Liver (tissue), 9 donors: Measurements from ENCODE around the gene FBN2. TPM values are rescaled to one million over a fixed set of nuclear protein-coding genes. Genes with fewer than 3 reads are reported as not detected.

Experiments used
- DNase-seq: peaks from one replicate; pipeline ENCODE4 v3.0.0-alpha.2; 2017; ENCODE audit warnings: low spot score
- H3K27ac ChIP-seq, 2 donors: one replicate each; pipeline ENCODE4 v1.7.0; 2013; ENCODE audit warnings: inconsistent platforms in 2 of 2, low read length in 2 of 2, control low read depth in 1 of 2, low read depth in 1 of 2, mild to moderate bottlenecking in 1 of 2
- H3K27me3 ChIP-seq, 4 donors: one replicate each; pipeline versions ENCODE4 v1.6.1 to v1.7.0; 2013; ENCODE audit warnings: low read length in 3 of 4, inconsistent platforms in 1 of 4, mild to moderate bottlenecking in 1 of 4, moderate library complexity in 1 of 4; ENCODE audit not compliant: control insufficient read depth in 4 of 4, insufficient read depth in 4 of 4
- H3K36me3 ChIP-seq, 4 donors: one replicate each; pipeline versions ENCODE4 v1.6.1 to v1.7.0; 2013; ENCODE audit warnings: low read length in 3 of 4, mild to moderate bottlenecking in 3 of 4, low read depth in 1 of 4, moderate library complexity in 1 of 4; ENCODE audit not compliant: control insufficient read depth in 4 of 4, insufficient read depth in 3 of 4
- H3K4me1 ChIP-seq, 4 donors: one replicate each; pipeline versions ENCODE4 v1.6.1 to v1.7.0; 2013; ENCODE audit warnings: low read length in 3 of 4, mild to moderate bottlenecking in 3 of 4, moderate library complexity in 1 of 4; ENCODE audit not compliant: control insufficient read depth in 4 of 4, insufficient read depth in 4 of 4
- H3K4me3 ChIP-seq, 3 donors: one replicate each; pipeline versions ENCODE4 v1.6.1 to v1.7.0; 2013; ENCODE audit warnings: low read length in 3 of 3, control low read depth in 1 of 3, low read depth in 1 of 3, mild to moderate bottlenecking in 1 of 3
- H3K9ac ChIP-seq, 2 donors: one replicate each; pipeline ENCODE4 v1.7.0; 2013; ENCODE audit warnings: low read length in 2 of 2, mild to moderate bottlenecking in 2 of 2, moderate library complexity in 2 of 2, control low read depth in 1 of 2, low read depth in 1 of 2
- H3K9me3 ChIP-seq, 4 donors: one replicate each; pipeline versions ENCODE4 v1.6.1 to v1.7.0; 2013; ENCODE audit warnings: low read length in 3 of 4; ENCODE audit not compliant: control insufficient read depth in 4 of 4
- ATF3 ChIP-seq: IDR thresholded peaks from 2 replicates; pipeline ENCODE4 v1.6.1; 2016; ENCODE audit warnings: antibody characterized with exemption
- CTCF ChIP-seq: fragments of 150-350 bp; IDR thresholded peaks from 2 replicates; pipeline ENCODE4 v1.5.1; 2017; ENCODE audit warnings: improper control_type of control experiment, low read depth, low read length; ENCODE audit not compliant: missing input control
- EGR1 ChIP-seq, 2 donors: IDR thresholded peaks; 2 replicates each; pipeline ENCODE4 v1.6.1; 2016 to 2018; ENCODE audit warnings: antibody characterized with exemption in 2 of 2, low read depth in 2 of 2
- FOXA1 ChIP-seq: IDR thresholded peaks from 2 replicates; pipeline ENCODE4 v1.6.1; 2016; ENCODE audit warnings: antibody characterized with exemption
- GABPA ChIP-seq, 2 donors: IDR thresholded peaks in 1 of 2; conservative IDR thresholded peaks in 1 of 2; 2 replicates each; pipeline ENCODE4 v1.6.1; 2016; ENCODE audit warnings: antibody characterized with exemption in 2 of 2, mild to moderate bottlenecking in 1 of 2, moderate library complexity in 1 of 2
- HNF4A ChIP-seq, 2 donors: conservative IDR thresholded peaks; 2 replicates each; pipeline ENCODE4 v1.6.1; 2016; ENCODE audit warnings: antibody characterized with exemption in 2 of 2, mild to moderate bottlenecking in 2 of 2
- HNF4G ChIP-seq: IDR thresholded peaks from 2 replicates; pipeline ENCODE4 v1.6.1; 2016; ENCODE audit warnings: antibody characterized with exemption
- JUND ChIP-seq, 2 donors: IDR thresholded peaks; 2 replicates each; pipeline ENCODE4 v1.6.1; 2016; ENCODE audit warnings: antibody characterized with exemption in 2 of 2
- MAX ChIP-seq: IDR thresholded peaks from 2 replicates; pipeline ENCODE4 v1.6.1; 2016; ENCODE audit warnings: antibody characterized with exemption
- NR2F2 ChIP-seq: IDR thresholded peaks from 2 replicates; pipeline ENCODE4 v1.6.1; 2016; ENCODE audit warnings: antibody characterized with exemption
- RAD21 ChIP-seq, 2 donors: IDR thresholded peaks; 2 replicates each; pipeline ENCODE4 v1.6.1; 2016; ENCODE audit warnings: antibody characterized with exemption in 2 of 2, mild to moderate bottlenecking in 2 of 2
- REST ChIP-seq: IDR thresholded peaks from 2 replicates; pipeline ENCODE4 v1.6.1; 2016; ENCODE audit warnings: antibody characterized with exemption, mild to moderate bottlenecking
- RXRA ChIP-seq, 2 donors: IDR thresholded peaks; 2 replicates each; pipeline ENCODE4 v1.6.1; 2017 to 2018; ENCODE audit warnings: antibody characterized with exemption in 2 of 2, mild to moderate bottlenecking in 1 of 2
- SP1 ChIP-seq: IDR thresholded peaks from 2 replicates; pipeline ENCODE4 v1.6.1; 2018; ENCODE audit warnings: antibody characterized with exemption, mild to moderate bottlenecking
- TAF1 ChIP-seq: conservative IDR thresholded peaks from 2 replicates; pipeline ENCODE4 v1.6.1; 2016; ENCODE audit warnings: antibody characterized with exemption, mild to moderate bottlenecking
- YY1 ChIP-seq: IDR thresholded peaks from 2 replicates; pipeline ENCODE4 v1.6.1; 2016; ENCODE audit warnings: antibody characterized with exemption, mild to moderate bottlenecking
- ZBTB33 ChIP-seq: IDR thresholded peaks from 2 replicates; pipeline ENCODE4 v1.6.1; 2016; ENCODE audit warnings: antibody characterized with exemption
- WGBS: extraction: QIAGEN DNeasy Blood & Tissue Kit; methylation state at CpG from one replicate; pipeline ENCODE4 v1.1.7; 2013; 5-methylcytosine and 5-hydroxymethylcytosine counted together
- polyA plus RNA-seq, 2 donors: library from polyadenylated mRNA; stranded (reverse) in 1 of 2; unstranded in 1 of 2; fragments of 200-250 nt in 1 of 2; fragments of >200 nt in 1 of 2; fragmentation: Nextera tagmentation in 1 of 2; extraction: Ambion mirVana in 1 of 2; gene quantifications; one replicate each; pipeline versions ENCODE4 v1.2.1 to v1.2.3, GENCODE V29; 2013 to 2015
- total RNA-seq, 2 donors: library from RNA; depleted of rRNA; stranded (reverse); fragments of >200 nt; gene quantifications; one replicate each; pipeline ENCODE4 v1.2.3, GENCODE V29; 2014
- donor health status: healthy.
- donor health status: healthy.
- donor health status: healthy.
- donor health status: healthy.
- donor health status: healthy.

Gene FBN2
- total and polyA plus RNA-seq, 4 donors, result 0.08 to 4.1 (median 0.47) TPM

- TF ChIP-seq ZBTB33 (no peak), RAD21 (IDR thresholded peaks at IDR 0.05) (no peak), NR2F2 (no peak), HNF4A (conservative IDR thresholded peaks at IDR 0.05) (no peak), MAX (no peak), YY1 (no peak), HNF4G (no peak)
Observed at GRCh38 chr5:128362370-128362769, 175.7 kb downstream of the FBN2 start (continued).

GRCh38 chr5:128358826-128359225, 179.2 kb downstream of the FBN2 start:
- no peak overlapping the region for H3K4me3 ChIP-seq
- DNase-seq, result no peak

More at GRCh38 chr5:128358826-128359225, 179.2 kb downstream of the FBN2 start:
- H3K9me3 ChIP-seq, result no peaks in the 10 kb centered on the region
- no peak overlapping the region for H3K27ac ChIP-seq
- TF ChIP-seq RAD21 (IDR thresholded peaks at IDR 0.05) (no peak), MAX (no peak), REST (no peak), GABPA (IDR thresholded peaks at IDR 0.05 in 1 of 2, conservative IDR thresholded peaks at IDR 0.05 in 1 of 2) (no peak), RXRA (IDR thresholded peaks at IDR 0.05) (no peak), EGR1 (IDR thresholded peaks at IDR 0.05; ENCODE audit: low read depth in 2 of 2) (no peak), CTCF (no peak), ZBTB33 (no peak), SP1 (no peak), FOXA1 (no peak), ATF3 (no peak), JUND (IDR thresholded peaks at IDR 0.05) (no peak), TAF1 (no peak), HNF4G (no peak)
- no peaks in the 10 kb centered on the region for H3K27me3 ChIP-seq
- no peaks in the 10 kb centered on the region for H3K36me3 ChIP-seq
- 93% methylated on average over 1 of the region's 1 CpG for WGBS
- no peak overlapping the region for H3K9ac ChIP-seq
- H3K4me1 ChIP-seq, result no peaks in the 10 kb centered on the region
